Lower leg skin (tissue), 3 donors: ENCODE data around the gene SMIM22.

Experiments
- CTCF ChIP-seq, 3 donors: fragments of 450-650 bp; IDR thresholded peaks; one replicate each; pipeline ENCODE4 v1.5.1; 2016; ENCODE audit warnings: antibody characterized with exemption in 3 of 3, mild to moderate bottlenecking in 3 of 3, moderate library complexity in 2 of 3
- POLR2A ChIP-seq, 2 donors: fragments of 450-650 bp; IDR thresholded peaks; one replicate each; pipeline ENCODE4 v1.6.1; 2016 to 2017; ENCODE audit warnings: antibody characterized with exemption in 2 of 2, mild to moderate bottlenecking in 1 of 2, moderate library complexity in 1 of 2

DNA sequence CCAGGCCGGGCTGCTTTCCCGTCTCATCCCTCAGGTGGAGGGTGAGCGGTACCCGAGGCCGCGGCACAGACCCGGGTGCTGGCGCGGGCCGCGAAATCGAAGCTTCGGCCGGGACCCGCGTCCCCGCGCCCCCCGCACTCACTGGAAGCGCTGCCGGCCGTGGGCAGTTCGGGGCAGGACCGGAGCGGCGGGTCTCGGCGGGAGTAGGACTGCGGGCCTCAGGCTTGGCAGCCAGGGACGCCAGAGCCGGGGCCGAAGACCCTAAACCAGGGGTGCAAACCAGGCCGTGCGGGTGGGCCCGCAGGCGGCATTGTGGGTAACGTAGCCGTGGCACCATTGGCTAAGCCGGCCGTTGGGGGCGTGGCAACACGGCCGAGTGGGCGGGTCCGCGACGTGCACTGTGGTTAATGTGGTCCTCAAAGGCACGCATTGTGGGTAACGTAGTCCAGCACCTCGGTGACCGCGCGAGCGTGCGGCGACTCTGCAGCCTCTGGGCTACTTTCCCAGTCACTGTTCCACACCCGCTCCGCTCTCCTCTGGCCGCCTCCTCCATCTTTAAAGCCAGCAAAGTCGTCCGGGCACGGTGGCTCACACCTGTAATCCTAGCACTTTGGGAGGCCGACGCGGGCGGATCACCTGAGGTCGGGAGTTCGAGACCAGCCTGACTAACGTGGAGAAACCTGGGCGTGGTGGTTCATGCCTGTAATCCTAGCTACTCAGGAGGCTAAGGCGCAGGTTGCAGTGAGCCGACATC lies 28.1 kb upstream of the SMIM22 start, which contains the start of gene ZNF500:
- TF ChIP-seq CTCF (IDR thresholded peaks at IDR 0.05) = no peak
- no peak for TF ChIP-seq POLR2A (IDR thresholded peaks at IDR 0.05)
